HG03439 (cell line): ENCODE data around the gene PTGFR.

ENCODE experiments used
- ATAC-seq: cut with Tn5 transposase; IDR thresholded peaks from one replicate; pipeline ENCODE4 v1.9.1; 2021; ENCODE audit warnings: mild to moderate bottlenecking, moderate library complexity; ENCODE audit not compliant: unreplicated experiment

Gene PTGFR

GRCh38 chr1:78520216-78520615, 29.4 kb downstream of the PTGFR start:
- no peak for ATAC-seq

- ATAC-seq: no peak
Observed at GRCh38 chr1:78520843-78521242, 30.1 kb downstream of the PTGFR start.

- no peak for ATAC-seq
Observed at GRCh38 chr1:78522136-78522535, 31.4 kb downstream of the PTGFR start.

GRCh38 chr1:78526496-78526895, 35.7 kb downstream of the PTGFR start:
- no peak for ATAC-seq

- ATAC-seq: no peak
Observed at GRCh38 chr1:78527706-78528105, 36.9 kb downstream of the PTGFR start.

- no peak for ATAC-seq
Observed at GRCh38 chr1:78533527-78533926, 42.8 kb downstream of the PTGFR start.

- ATAC-seq: no peak
Observed at GRCh38 chr1:78535286-78535685, 44.5 kb downstream of the PTGFR start.

- ATAC-seq: no peak
Observed at GRCh38 chr1:78536427-78536826, 45.7 kb downstream of the PTGFR start.

- no peak for ATAC-seq
Observed at GRCh38 chr1:78540048-78540447, 49.3 kb downstream of the PTGFR start.

- ATAC-seq: no peak
Observed at GRCh38 chr1:78541479-78541878, 50.7 kb downstream of the PTGFR start.

GRCh38 chr1:78543941-78544643, 53.3 kb downstream of the PTGFR start:
- ATAC-seq: no peak

GRCh38 chr1:78547081-78547480, 56.3 kb downstream of the PTGFR start:
- ATAC-seq: no peak

GRCh38 chr1:78549331-78549730, 58.6 kb downstream of the PTGFR start:
- no peak for ATAC-seq

GRCh38 chr1:78549891-78550290, 59.1 kb downstream of the PTGFR start:
- no peak for ATAC-seq

GRCh38 chr1:78553859-78554258, 63.1 kb downstream of the PTGFR start:
- ATAC-seq: no peak

- no peak for ATAC-seq
Observed at GRCh38 chr1:78554840-78555239, 64.1 kb downstream of the PTGFR start.

- no peak for ATAC-seq
Observed at GRCh38 chr1:78559680-78560079, 68.9 kb downstream of the PTGFR start.

- no peak for ATAC-seq
Observed at GRCh38 chr1:78560811-78561210, 70.0 kb downstream of the PTGFR start.

GRCh38 chr1:78561856-78562255, 71.1 kb downstream of the PTGFR start:
- ATAC-seq: no peak

GRCh38 chr1:78565393-78565792, 74.6 kb downstream of the PTGFR start:
- no peak for ATAC-seq

GRCh38 chr1:78570539-78570938, 79.8 kb downstream of the PTGFR start:
- ATAC-seq: no peak

- ATAC-seq: no peak
Observed at GRCh38 chr1:78577257-78578100, 86.7 kb downstream of the PTGFR start.
